AG08395 (cell line): ENCODE results near the gene DGUOK.
A peak's percentile ranks its signal among the peaks of the same experiment; 100 is the strongest.
"Not testable (repeated sequence)": the region's sequence is repeated elsewhere in the genome, so short reads cannot be mapped to it uniquely, and the experiment has no call there.

Experiments
- DNase-seq: peaks from one replicate; pipeline ENCODE4 v3.0.0; 2012; ENCODE audit warnings: mixed read lengths, low spot score

The DGUOK gene

GRCh38 chr2:73926493-73927327, at the start of gene DGUOK:
Gene DGUOK, plus strand, starts transcription at chr2:73926880. Its CDS starts 31 bp downstream, at chr2:73926911.
- DNase-seq, result peak; percentile 98

- no peak for DNase-seq
Measured at GRCh38 chr2:73877071-73877802, 49.4 kb upstream of the DGUOK start.

GRCh38 chr2:73877984-73878383, 48.7 kb upstream of the DGUOK start:
- DNase-seq, result not testable (repeated sequence)

GRCh38 chr2:73885406-73885805, 41.3 kb upstream of the DGUOK start:
- DNase-seq, result no peak

GRCh38 chr2:73886357-73886756, 40.3 kb upstream of the DGUOK start:
- DNase-seq, result no peak

- DNase-seq, result not testable (repeated sequence)
Measured at GRCh38 chr2:73887596-73888353, 38.9 kb upstream of the DGUOK start.

- DNase-seq, result no peak
Measured at GRCh38 chr2:73888388-73888787, 38.3 kb upstream of the DGUOK start.

- no peak for DNase-seq
Measured at GRCh38 chr2:73889206-73889605, 37.5 kb upstream of the DGUOK start.

GRCh38 chr2:73890301-73891092, 36.2 kb upstream of the DGUOK start:
- DNase-seq, result no peak

- DNase-seq, result no peak
Measured at GRCh38 chr2:73891276-73891901, 35.3 kb upstream of the DGUOK start.

GRCh38 chr2:73892631-73893329, 33.9 kb upstream of the DGUOK start, which contains the start of gene ACTG2:
Gene ACTG2, plus strand, starts transcription at chr2:73893008. Its CDS starts 8,304 bp downstream, at chr2:73901312.
- no peak for DNase-seq

- no peak for DNase-seq
Measured at GRCh38 chr2:73893764-73894474, 32.8 kb upstream of the DGUOK start.

- no peak for DNase-seq
Measured at GRCh38 chr2:73894475-73894850, 32.2 kb upstream of the DGUOK start.

GRCh38 chr2:73894877-73895276, 31.8 kb upstream of the DGUOK start:
- no peak for DNase-seq

GRCh38 chr2:73895473-73895872, 31.2 kb upstream of the DGUOK start:
- DNase-seq, result no peak

- peak; percentile 83 for DNase-seq
Measured at GRCh38 chr2:73896362-73897239, 30.1 kb upstream of the DGUOK start.

GRCh38 chr2:73897240-73897583, 29.5 kb upstream of the DGUOK start:
- DNase-seq, result no peak

GRCh38 chr2:73897934-73898333, 28.7 kb upstream of the DGUOK start:
- no peak for DNase-seq

- no peak for DNase-seq
Measured at GRCh38 chr2:73899801-73900336, 26.8 kb upstream of the DGUOK start.
